Daoy (cell line): Measurements from ENCODE around the gene MYL6. TPM values are rescaled to one million over a fixed set of nuclear protein-coding genes. Genes with fewer than 3 reads are reported as not detected.
A peak's percentile ranks its signal among the peaks of the same experiment; 100 is the strongest.

Experiments
- DNase-seq: peaks from one replicate; pipeline ENCODE4 v3.0.0-alpha.2; 2015; ENCODE audit warnings: low read depth
- total RNA-seq: library from RNA; depleted of rRNA; stranded (reverse); fragments of >200 nt; shearing (Covaris generic); gene quantifications from 2 replicates; pipeline ENCODE4 v1.2.3, GENCODE V29; 2014

The MYL6 gene
- total RNA-seq, 1 experiment from 2014 or later, result 2,203 TPM

DNA sequence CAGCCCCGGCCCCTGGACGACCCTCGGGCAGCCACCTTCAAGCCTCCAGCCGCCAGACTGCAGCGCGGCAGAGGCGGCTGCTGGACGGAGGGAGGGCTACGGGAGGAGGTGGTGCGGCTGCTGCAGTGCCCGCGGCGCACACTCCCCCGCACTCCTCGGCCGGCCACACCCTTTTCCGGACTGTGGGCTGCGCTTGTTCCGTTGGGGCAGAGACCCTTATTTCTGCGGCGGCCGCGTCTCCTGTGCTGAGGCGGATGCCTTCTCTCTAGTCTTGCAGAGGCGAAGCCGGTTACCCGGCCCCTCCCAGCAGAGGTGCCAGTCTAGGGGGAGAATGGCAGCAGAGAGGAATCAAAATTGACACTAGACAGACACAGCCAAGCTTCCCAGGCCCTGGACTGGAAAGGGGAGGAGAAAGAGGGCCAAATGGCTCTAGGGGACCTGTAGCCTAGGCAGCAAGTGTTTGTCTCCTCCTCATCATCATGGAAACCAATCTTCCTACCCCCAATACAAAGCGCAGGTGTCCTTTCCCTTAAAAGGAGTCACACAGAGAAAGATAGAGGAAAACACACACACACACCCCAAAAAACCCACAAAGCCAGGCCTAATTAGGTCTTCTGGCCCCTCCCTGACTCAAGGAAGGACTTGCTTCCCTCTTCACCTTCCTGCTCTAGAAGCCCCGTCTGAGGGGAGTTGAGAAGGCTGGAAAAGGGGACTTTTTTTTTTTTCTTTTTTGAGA lies 28.8 kb upstream of the MYL6 start:
- DNase-seq, result peak; percentile 84

- no peak for DNase-seq
These were observed 28.1 kb upstream of the MYL6 start for GRCh38 chr12:56129942-56130495.

GRCh38 chr12:56130876-56131275 lies 27.3 kb upstream of the MYL6 start:
- no peak for DNase-seq

DNA sequence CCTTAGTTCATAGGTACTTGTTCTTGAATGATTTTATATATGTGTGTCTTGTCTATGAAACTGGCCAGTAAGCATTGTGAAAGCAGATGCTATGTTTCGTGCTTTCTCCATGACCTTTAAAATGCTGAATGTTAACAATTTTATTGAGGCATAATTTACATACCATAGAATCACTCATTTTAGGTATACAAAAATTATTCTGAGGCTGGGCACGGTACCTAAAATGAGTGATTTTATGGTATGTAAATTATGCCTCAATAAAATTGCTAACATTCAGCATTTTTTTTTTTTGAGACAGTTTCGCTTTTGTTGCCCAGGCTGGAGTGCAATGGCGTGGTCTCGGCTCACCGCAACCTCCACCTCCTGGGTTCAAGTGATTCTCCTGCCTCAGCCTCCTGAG lies 23.3 kb upstream of the MYL6 start:
- DNase-seq, result no peak

GRCh38 chr12:56137853-56138571 lies 20.1 kb upstream of the MYL6 start:
- no peak for DNase-seq

- no peak for DNase-seq
These were observed 16.0 kb upstream of the MYL6 start for GRCh38 chr12:56141946-56142784.

DNA sequence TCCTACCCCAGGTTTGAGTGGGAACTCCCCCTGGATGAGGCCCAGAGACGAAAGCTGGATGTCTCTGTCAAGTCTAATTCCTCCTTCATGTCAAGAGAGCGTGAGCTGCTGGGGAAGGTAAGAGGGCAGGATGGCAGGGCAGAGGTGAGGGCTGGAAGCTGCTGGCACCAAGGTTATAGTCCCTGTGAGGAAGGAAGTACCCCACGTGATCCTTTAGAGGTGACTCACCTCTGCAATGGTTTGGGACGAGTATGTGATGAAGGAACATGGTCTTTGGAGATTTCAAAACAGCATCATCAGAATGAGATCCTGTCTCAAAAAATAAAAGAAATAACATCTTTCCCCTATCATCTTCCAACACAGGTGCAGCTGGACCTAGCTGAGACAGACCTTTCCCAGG lies 14.9 kb upstream of the MYL6 start:
- no peak for DNase-seq

GRCh38 chr12:56143870-56144269 lies 14.3 kb upstream of the MYL6 start:
- DNase-seq, result no peak

DNA sequence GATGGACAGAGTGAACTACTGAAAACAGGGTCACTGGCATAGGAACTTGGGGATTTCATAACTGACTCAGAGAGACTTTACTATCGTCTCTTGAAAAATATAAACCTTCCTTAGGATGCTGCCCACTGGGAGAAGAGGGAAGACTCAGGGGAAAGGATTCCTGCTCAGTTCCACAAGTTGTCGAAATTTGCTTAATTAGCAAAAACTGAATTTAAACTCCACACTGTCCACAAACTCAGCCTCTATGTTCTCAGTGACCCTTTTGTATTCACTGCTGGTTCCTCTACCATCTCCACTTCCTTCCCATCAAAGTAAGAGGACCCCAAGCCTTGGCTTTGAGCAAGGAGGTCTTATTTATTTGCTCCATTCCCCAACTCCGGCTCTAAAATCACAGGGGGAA lies 12.9 kb upstream of the MYL6 start:
- DNase-seq, result no peak

GRCh38 chr12:56146492-56147460 lies 11.4 kb upstream of the MYL6 start:
- DNase-seq, result peak; percentile 35

- no peak for DNase-seq
These were observed 7.6 kb upstream of the MYL6 start for GRCh38 chr12:56150563-56150962.

GRCh38 chr12:56151672-56152131 lies 6.5 kb upstream of the MYL6 start:
- DNase-seq, result peak; percentile 17

DNA sequence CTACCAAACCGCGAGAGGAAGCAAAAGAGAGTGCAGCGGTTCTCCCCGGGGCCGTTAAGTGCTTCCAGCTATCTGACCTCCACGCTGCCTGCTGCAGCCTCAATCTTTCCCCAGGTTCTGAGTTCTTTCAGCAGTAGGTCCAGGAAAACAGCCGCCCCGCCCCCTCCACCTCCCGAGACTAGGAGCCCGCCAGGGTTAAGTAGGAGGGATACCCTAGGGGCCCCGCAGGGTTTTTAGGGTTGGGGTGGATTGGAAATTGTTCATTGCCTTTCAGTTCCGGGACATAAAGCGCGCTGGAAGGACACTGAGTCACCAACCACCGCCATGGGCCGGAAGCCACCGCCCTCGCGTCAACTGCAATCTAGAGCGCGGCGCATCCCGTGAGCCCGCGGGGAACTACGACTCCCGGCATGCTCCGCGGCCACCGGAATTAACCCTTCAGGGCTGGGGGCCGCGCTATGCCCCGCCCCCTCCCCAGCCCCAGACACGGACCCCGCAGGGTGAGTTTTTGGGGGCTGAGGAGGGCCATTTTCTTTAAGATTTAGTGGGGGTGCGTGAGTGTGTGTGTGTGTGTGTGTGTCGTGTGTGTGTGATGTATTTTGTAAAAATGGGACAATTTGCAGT lies 5.9 kb upstream of the MYL6 start, which contains the start of gene MYL6B:
Gene MYL6B (plus strand): TSS at position 456 of the 624 bp plus-strand sequence. CDS start 1,332 bp downstream, outside the sequence.
- peak; percentile 98 for DNase-seq

DNA sequence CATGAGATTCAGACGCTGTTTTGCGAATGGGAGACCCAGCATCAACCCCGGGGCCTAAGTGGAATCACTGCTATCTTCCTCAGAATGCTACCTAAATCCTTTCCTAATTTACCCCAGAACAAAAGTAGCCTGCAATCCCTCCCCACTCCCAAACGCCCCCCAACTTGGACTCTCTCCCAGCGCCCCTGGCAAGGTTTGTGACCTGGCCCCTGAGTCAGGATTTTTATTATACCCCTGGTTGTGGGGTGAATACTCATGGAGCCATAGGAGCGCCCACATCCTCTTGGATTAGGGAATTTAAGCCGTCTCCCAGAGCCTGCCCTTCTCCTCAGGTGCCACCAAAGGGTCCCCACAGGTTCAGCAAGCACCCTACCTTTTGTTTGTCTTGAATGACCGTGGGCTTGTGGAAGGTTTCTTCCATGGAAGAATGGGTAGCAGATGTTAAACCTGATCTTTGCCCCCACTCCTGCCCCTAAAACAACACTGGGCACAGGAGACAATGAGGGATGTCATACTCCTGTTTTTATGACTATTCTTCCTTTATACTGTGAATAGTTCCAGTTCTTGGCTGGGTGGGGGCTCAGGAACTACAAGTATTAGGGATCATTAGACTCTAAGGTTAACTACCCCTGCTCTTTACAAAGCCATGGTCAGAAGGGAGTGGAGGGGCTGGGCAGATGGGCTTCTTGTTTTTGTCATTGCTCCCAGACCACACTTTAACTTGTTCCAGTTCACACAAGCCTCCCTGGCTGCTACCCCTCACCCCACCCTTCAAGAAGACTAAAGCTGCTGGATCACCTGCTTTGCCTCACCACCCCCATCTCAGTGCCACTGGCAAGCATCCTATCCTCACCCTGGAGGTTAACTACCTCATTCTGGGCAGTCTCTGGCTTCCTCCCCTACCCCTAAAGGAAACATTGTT lies 5.1 kb upstream of the MYL6 start:
- no peak for DNase-seq

- no peak for DNase-seq
These were observed 4.5 kb upstream of the MYL6 start for GRCh38 chr12:56153678-56154065.

GRCh38 chr12:56154246-56154771 lies 3.9 kb upstream of the MYL6 start:
- DNase-seq, result no peak

- DNase-seq, result no peak
These were observed 3.3 kb upstream of the MYL6 start for GRCh38 chr12:56154818-56155217.

GRCh38 chr12:56155256-56155845 lies 2.8 kb upstream of the MYL6 start:
- DNase-seq, result no peak
